ENCODE data around the gene PNMA5. TPM values are rescaled to one million over a fixed set of nuclear protein-coding genes. Genes with fewer than 3 reads are reported as not detected.
A peak's percentile ranks its signal among the peaks of the same experiment; 100 is the strongest.

The PNMA5 gene
- total RNA-seq, 1 donor, result not detected

DNA sequence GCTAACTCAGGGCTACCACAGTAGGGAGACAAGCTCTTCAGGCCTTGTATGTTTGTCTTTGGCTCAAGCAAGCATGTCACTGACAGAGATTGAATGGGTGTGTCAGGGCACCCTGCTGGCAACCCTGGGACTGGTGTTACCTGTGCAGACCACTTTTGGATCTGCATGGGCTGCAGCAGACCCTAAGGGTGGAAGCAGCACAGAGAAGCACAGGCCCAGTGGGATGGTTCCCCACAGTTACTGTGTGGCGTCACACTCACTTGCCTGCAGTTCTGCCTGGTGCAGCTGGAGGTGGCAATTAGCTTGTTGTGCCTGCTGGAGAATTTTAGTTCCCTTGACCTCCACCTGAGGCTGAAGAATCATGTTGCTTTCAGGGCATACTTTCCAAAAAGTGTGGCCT is 50.1 kb downstream of the PNMA5 start:
- Histone ChIP-seq H4K20me1 (ENCODE audit: insufficient read depth, low read length) (no peaks in the 10 kb centered on the region), H2AFZ (ENCODE audit: low read length) (no peak overlapping the region), H3K9me3 (ENCODE audit: low read depth, low read length) (no peaks in the 10 kb centered on the region), H3K79me2 (ENCODE audit: insufficient read depth, low read length) (no peaks in the 10 kb centered on the region), H3K27ac (ENCODE audit: low read depth, low read length) (no peak overlapping the region), H3K36me3 (ENCODE audit: insufficient read depth, low read length) (no peaks in the 10 kb centered on the region), H3K4me1 (ENCODE audit: insufficient read depth, low read length) (no peaks in the 10 kb centered on the region), H3K4me2 (ENCODE audit: insufficient read depth, low read length) (no peak overlapping the region), H3K4me3 (ENCODE audit: insufficient read depth, low read length) (no peak overlapping the region), H3K27me3 (ENCODE audit: insufficient read depth, low read length) (no peaks in the 10 kb centered on the region)
- TF ChIP-seq, protein P1, sequence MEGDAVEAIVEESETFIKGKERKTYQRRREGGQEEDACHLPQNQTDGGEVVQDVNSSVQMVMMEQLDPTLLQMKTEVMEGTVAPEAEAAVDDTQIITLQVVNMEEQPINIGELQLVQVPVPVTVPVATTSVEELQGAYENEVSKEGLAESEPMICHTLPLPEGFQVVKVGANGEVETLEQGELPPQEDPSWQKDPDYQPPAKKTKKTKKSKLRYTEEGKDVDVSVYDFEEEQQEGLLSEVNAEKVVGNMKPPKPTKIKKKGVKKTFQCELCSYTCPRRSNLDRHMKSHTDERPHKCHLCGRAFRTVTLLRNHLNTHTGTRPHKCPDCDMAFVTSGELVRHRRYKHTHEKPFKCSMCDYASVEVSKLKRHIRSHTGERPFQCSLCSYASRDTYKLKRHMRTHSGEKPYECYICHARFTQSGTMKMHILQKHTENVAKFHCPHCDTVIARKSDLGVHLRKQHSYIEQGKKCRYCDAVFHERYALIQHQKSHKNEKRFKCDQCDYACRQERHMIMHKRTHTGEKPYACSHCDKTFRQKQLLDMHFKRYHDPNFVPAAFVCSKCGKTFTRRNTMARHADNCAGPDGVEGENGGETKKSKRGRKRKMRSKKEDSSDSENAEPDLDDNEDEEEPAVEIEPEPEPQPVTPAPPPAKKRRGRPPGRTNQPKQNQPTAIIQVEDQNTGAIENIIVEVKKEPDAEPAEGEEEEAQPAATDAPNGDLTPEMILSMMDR (IDR thresholded peaks at IDR 0.05; ENCODE audit: extremely low read depth, low read depth, low read length), result no peak
- no peak for DNase-seq (ENCODE audit: insufficient read length, low spot score, missing footprints)

- no peak for DNase-seq (ENCODE audit: insufficient read length, low spot score, missing footprints)
- peak overlapping the region; percentile 82 for H2AFZ ChIP-seq (ENCODE audit: low read length)
These were observed 51.9 kb downstream of the PNMA5 start for GRCh38 chrX:152942077-152942442.

GRCh38 chrX:152941328-152942076 is 52.4 kb downstream of the PNMA5 start:
- Histone ChIP-seq H2AFZ (ENCODE audit: low read length) (peak overlapping the region; percentile 88), H3K79me2 (ENCODE audit: insufficient read depth, low read length) (no peaks in the 10 kb centered on the region), H4K20me1 (ENCODE audit: insufficient read depth, low read length) (no peaks in the 10 kb centered on the region), H3K4me1 (ENCODE audit: insufficient read depth, low read length) (no peaks in the 10 kb centered on the region), H3K27me3 (ENCODE audit: insufficient read depth, low read length) (no peaks in the 10 kb centered on the region), H3K9me3 (ENCODE audit: low read depth, low read length) (no peaks in the 10 kb centered on the region), H3K27ac (ENCODE audit: low read depth, low read length) (peak overlapping the region; percentile 61), H3K36me3 (ENCODE audit: insufficient read depth, low read length) (no peaks in the 10 kb centered on the region), H3K4me3 (ENCODE audit: insufficient read depth, low read length) (peak overlapping the region; percentile 83), H3K4me2 (ENCODE audit: insufficient read depth, low read length) (peak overlapping the region; percentile 92)
- DNase-seq (ENCODE audit: insufficient read length, low spot score, missing footprints), result peak; percentile 97
- TF ChIP-seq, protein P1 (IDR thresholded peaks at IDR 0.05; ENCODE audit: extremely low read depth, low read depth, low read length), result peak; percentile 64

More at GRCh38 chrX:152942077-152942442, 51.9 kb downstream of the PNMA5 start:
- H3K36me3 ChIP-seq (ENCODE audit: insufficient read depth, low read length), result no peaks in the 10 kb centered on the region
- peak overlapping the region; percentile 92 for H3K4me2 ChIP-seq (ENCODE audit: insufficient read depth, low read length)
- H3K9me3 ChIP-seq (ENCODE audit: low read depth, low read length), result no peaks in the 10 kb centered on the region
- no peaks in the 10 kb centered on the region for H3K27me3 ChIP-seq (ENCODE audit: insufficient read depth, low read length)
- H3K27ac ChIP-seq (ENCODE audit: low read depth, low read length), result peak overlapping the region; percentile 30
- TF ChIP-seq, protein P1 (IDR thresholded peaks at IDR 0.05; ENCODE audit: extremely low read depth, low read depth, low read length), result no peak
- no peaks in the 10 kb centered on the region for H3K4me1 ChIP-seq (ENCODE audit: insufficient read depth, low read length)
- no peaks in the 10 kb centered on the region for H3K79me2 ChIP-seq (ENCODE audit: insufficient read depth, low read length)
- H3K4me3 ChIP-seq (ENCODE audit: insufficient read depth, low read length), result peak overlapping the region; percentile 83
- H4K20me1 ChIP-seq (ENCODE audit: insufficient read depth, low read length), result no peaks in the 10 kb centered on the region

Other genes with a start within 250 kb of the PNMA5 start
- not detected in 2 replicates for gene MAGEA2, start 240.3 kb downstream of the PNMA5 start, total RNA-seq
- gene CSAG3, start 234.9 kb downstream of the PNMA5 start, total RNA-seq, result not detected in 2 replicates
- not detected in 2 replicates for gene MAGEA6, start 224.4 kb downstream of the PNMA5 start, total RNA-seq
- gene CETN2, start 163.4 kb downstream of the PNMA5 start, total RNA-seq, result 42.1 and 44.2 TPM in 2 replicates
- gene NSDHL, start 163.1 kb downstream of the PNMA5 start, total RNA-seq, result 15.9 and 18.9 TPM in 2 replicates
- gene ZNF185, start 96.0 kb downstream of the PNMA5 start, total RNA-seq, result 1.1 and 1.2 TPM in 2 replicates
- gene PNMA3, start 62.4 kb upstream of the PNMA5 start, total RNA-seq, result not detected in 2 replicates
- 1.1 and 1.2 TPM in 2 replicates for gene PNMA6A, start 78.3 kb upstream of the PNMA5 start, total RNA-seq
- gene MAGEA1, start 185.2 kb upstream of the PNMA5 start, total RNA-seq, result not detected in 2 replicates